K562 (cell line): Measurements from ENCODE around the gene TYRP1. TPM values are rescaled to one million over a fixed set of nuclear protein-coding genes. Genes with fewer than 3 reads are reported as not detected.

Experiments
- ATAC-seq: fragments of 200-7000 bp; cut with Tn5 transposase; 3 replicates; pipeline ENCODE4 v1.9.1; 2020; ENCODE audit warnings: moderate library complexity
- Bru-seq: library from RNA; stranded (reverse); fragments of 400-500 nt; gene quantifications from one replicate; lab custom pipeline; 2021; lab: Mats Ljungman, UMichigan
- BruChase-seq, 2 experiments: library from RNA; stranded (reverse); fragments of 400-500 nt; gene quantifications; one replicate each; lab custom pipeline; 2021; lab: Mats Ljungman, UMichigan
- BruUV-seq: library from RNA; stranded (reverse); fragments of 400-500 nt; replicated peaks from 2 replicates; lab custom pipeline; 2021; lab: Mats Ljungman, UMichigan
- CTCF ChIA-PET: fragments of 300-600 bp; formaldehyde crosslinking; extraction: SDS; loops from one replicate; lab custom pipeline; 2021; ENCODE audit warnings: low intra/inter-chr PET ratio; lab: Yijun Ruan, JAX
- POLR2A ChIA-PET: fragments of 300-600, 350-650 bp; sonication (Branson Sonifier 250); formaldehyde crosslinking; extraction: SDS; loops from one replicate; lab custom pipeline; 2021; ENCODE audit warnings: antibody characterized with exemption, inconsistent platforms; lab: Yijun Ruan, JAX
- DNase-seq, 4 experiments: peaks; one replicate each; pipeline versions ENCODE4 v3.0.0 to v3.0.0-alpha.2; 2011 to 2018; ENCODE audit warnings: low spot score in 3 of 4, mixed read lengths in 3 of 4; ENCODE audit errors: extremely low read depth in 1 of 4
- FAIRE-seq: peaks from 2 replicates; lab custom pipeline; 2011; peaks lifted over from hg19 to GRCh38; lab: Jason Lieb, UNC
- H2AFZ ChIP-seq: 2 replicates; pipeline ENCODE4 v1.6.0; 2011; ENCODE audit warnings: low read depth, low read length, control low read depth, inconsistent platforms
- H3K27ac ChIP-seq: fragments of 200-600 bp; 3 replicates; pipeline ENCODE4 v1.8.0; 2011; ENCODE audit warnings: low read depth, mild to moderate bottlenecking, control low read depth, inconsistent platforms, low read length, moderate library complexity, mixed read lengths; ENCODE audit errors: extremely low read depth
- H3K27me3 ChIP-seq, 2 experiments: fragments of 300-600 bp in 1 of 2; 2 replicates in 1 of 2; 3 replicates in 1 of 2; pipeline versions ENCODE4 v1.6.0 to v1.8.0; 2011; ENCODE audit warnings: inconsistent platforms in 2 of 2, low read length in 2 of 2, mild to moderate bottlenecking in 1 of 2, mixed read lengths in 1 of 2, moderate library complexity in 1 of 2; ENCODE audit not compliant: control insufficient read depth in 2 of 2, insufficient read depth in 2 of 2
- H3K36me3 ChIP-seq: fragments of 300-600 bp; 3 replicates; pipeline ENCODE4 v1.8.0; 2011; ENCODE audit warnings: mild to moderate bottlenecking, low read length, inconsistent platforms; ENCODE audit not compliant: control insufficient read depth, insufficient read depth
- H3K4me1 ChIP-seq, 2 experiments: fragments of 200-600 bp in 1 of 2; replicated peaks in 1 of 2; 2 replicates in 1 of 2; 3 replicates in 1 of 2; pipeline versions ENCODE4 v1.5.1 to v1.8.0; 2011; ENCODE audit warnings: inconsistent platforms in 2 of 2, low read length in 2 of 2, mild to moderate bottlenecking in 1 of 2, mixed read lengths in 1 of 2, moderate library complexity in 1 of 2; ENCODE audit not compliant: control insufficient read depth in 2 of 2, insufficient read depth in 2 of 2
- H3K4me2 ChIP-seq: 2 replicates; pipeline ENCODE4 v1.6.1; 2011; ENCODE audit warnings: low read length, control low read depth, inconsistent platforms, mixed read lengths; ENCODE audit not compliant: insufficient read depth
- H3K4me3 ChIP-seq: fragments of 200-600 bp; sonication (generic), shearing (Covaris generic); 2 replicates; pipeline ENCODE4 v1.5.1; 2016; ENCODE audit warnings: control low read depth, inconsistent platforms
- H3K79me2 ChIP-seq: fragments of 200-600 bp; 3 replicates; pipeline ENCODE4 v1.8.0; 2011; ENCODE audit warnings: low read length, inconsistent platforms; ENCODE audit not compliant: control insufficient read depth, insufficient read depth
- H3K9ac ChIP-seq, 2 experiments: 2 replicates each; pipeline versions ENCODE4 v1.6.0 to v1.6.1; 2011; ENCODE audit warnings: low read depth in 2 of 2, low read length in 2 of 2, control low read depth in 1 of 2, inconsistent platforms in 1 of 2, mild to moderate bottlenecking in 1 of 2, mixed read lengths in 1 of 2; ENCODE audit not compliant: insufficient read depth in 1 of 2
- H3K9me1 ChIP-seq: one replicate; pipeline ENCODE4 v1.6.0; 2011; ENCODE audit warnings: inconsistent platforms, mild to moderate bottlenecking, low read length, moderate library complexity; ENCODE audit not compliant: control insufficient read depth, insufficient read depth
- H3K9me3 ChIP-seq: replicated peaks from 2 replicates; pipeline ENCODE4 v1.5.1; 2011; ENCODE audit warnings: low read depth, low read length, inconsistent platforms; ENCODE audit not compliant: control insufficient read depth, insufficient read depth
- H4K20me1 ChIP-seq: replicated peaks from 2 replicates; pipeline ENCODE4 v1.6.1; 2011; ENCODE audit warnings: low read length, inconsistent platforms, mixed read lengths; ENCODE audit not compliant: control insufficient read depth, insufficient read depth
- EWSR1 ChIP-seq: fragments of 450-650 bp; IDR thresholded peaks from 2 replicates; pipeline ENCODE4 v1.6.1; 2018; ENCODE audit warnings: borderline replicate concordance, mild to moderate bottlenecking, low read depth, moderate library complexity; ENCODE audit not compliant: partially characterized antibody
- FOSL1 ChIP-seq: fragments of 200-800 bp; sonication (Bioruptor generic); conservative IDR thresholded peaks from 2 replicates; pipeline ENCODE4 v1.6.1; 2016; ENCODE audit warnings: missing genetic modification characterization, missing compliant biosample characterization
- HIVEP1 ChIP-seq: fragments of 250-450 bp; sonication (Bioruptor Pico); IDR thresholded peaks from 2 replicates; pipeline ENCODE4 v1.4.0; 2020; ENCODE audit warnings: mild to moderate bottlenecking
- NBN ChIP-seq: fragments of 450-650 bp; IDR thresholded peaks from 2 replicates; pipeline ENCODE4 v1.6.1; 2016; ENCODE audit warnings: low read depth, mild to moderate bottlenecking
- NR3C1 ChIP-seq: sonication (generic); formaldehyde crosslinking; IDR thresholded peaks from 2 replicates; pipeline ENCODE4 v1.8.1; 2022; ENCODE audit warnings: missing genetic modification reagents
- RUNX1 ChIP-seq: sonication (generic); IDR thresholded peaks from 2 replicates; pipeline ENCODE4 v1.6.1; 2016; ENCODE audit warnings: antibody characterized with exemption, low read depth
- ZC3H8 ChIP-seq: fragments of 450-650 bp; IDR thresholded peaks from 2 replicates; pipeline ENCODE4 v1.6.1; 2017
- ZZZ3 ChIP-seq: fragments of 450-650 bp; IDR thresholded peaks from 2 replicates; pipeline ENCODE4 v1.6.1; 2016; ENCODE audit warnings: antibody characterized with exemption, mild to moderate bottlenecking, moderate library complexity
- WGBS: fragments of 100-300 bp; shearing (Covaris generic); methylation state at CpG from one replicate; pipeline ENCODE4 v1.1.6; 2016; ENCODE audit warnings: low coverage, mixed read lengths; ENCODE audit not compliant: insufficient coverage; ENCODE audit errors: missing lambda C conversion rate; 5-methylcytosine and 5-hydroxymethylcytosine counted together
- in situ Hi-C: fragments of 300-500 bp; cut with MboI; formaldehyde crosslinking; loops from 4 replicates; pipeline ENCODE4 v1.15.0; 2018; ENCODE audit warnings: inconsistent platforms, mixed read lengths
- intact Hi-C: fragments of 100-400 bp; cut with micrococcal nuclease; formaldehyde crosslinking; loops from 2 replicates; pipeline ENCODE4 v1.14.2; 2022
- long read RNA-seq, 3 experiments: library from polyadenylated mRNA in 2 of 3; library from RNA in 1 of 3; unstranded in 2 of 3; stranded (forward) in 1 of 3; transcript quantifications; one replicate each; pipeline ENCODE4 v2.0.0, GENCODE V29; 2019 to 2022
- polyA minus RNA-seq, 3 experiments: library from RNA; depleted of rRNA, polyadenylated mRNA; stranded (reverse); fragments of >200 nt; gene quantifications; 2 replicates each; pipeline ENCODE4 v1.2.3, GENCODE V29; 2011
- polyA plus RNA-seq, 8 experiments: library from polyadenylated mRNA; depleted of rRNA in 4 of 8; stranded (reverse) in 5 of 8; unstranded in 3 of 8; fragments of >200 nt; fragmentation: Nextera tagmentation in 2 of 8; fragmentation: Illumina TruSeq in 1 of 8; extraction: Ambion mirVana in 2 of 8; extraction: Trizol in 1 of 8; gene quantifications; 2 replicates each; pipeline versions ENCODE4 v1.2.1 to v1.2.3, GENCODE V29; 2011 to 2014; ENCODE audit warnings: inconsistent platforms in 1 of 8, missing spikeins in 1 of 8
- total RNA-seq, 7 experiments: library from RNA; depleted of rRNA in 6 of 7; stranded (reverse); fragments of >200 nt in 6 of 7; fragmentation: Illumina TruSeq in 2 of 7; extraction: Trizol in 2 of 7; gene quantifications; 2 replicates each; pipeline versions ENCODE4 v1.2.1 to v1.2.3, GENCODE V29; 2011 to 2021; ENCODE audit warnings: low replicate concordance in 1 of 7
- TF ChIP-seq, protein P1 (sequence below), 2 experiments: fragments of 450-650 bp; IDR thresholded peaks; 2 replicates each; pipeline ENCODE4 v1.6.1; 2018; ENCODE audit warnings: mild to moderate bottlenecking in 2 of 2, low read depth in 1 of 2; ENCODE audit not compliant: partially characterized antibody in 2 of 2
- TF ChIP-seq, protein P2 (sequence below): sonication (generic); formaldehyde crosslinking; IDR thresholded peaks from 2 replicates; pipeline ENCODE4 v1.5.0; 2020; ENCODE audit warnings: missing genetic modification reagents
- TF ChIP-seq, protein P3 (sequence below): IDR thresholded peaks from 2 replicates; pipeline ENCODE4 v1.6.1; 2012; ENCODE audit warnings: low read depth, low read length, improper control_type of control experiment, borderline replicate concordance

The TYRP1 gene, protein sequence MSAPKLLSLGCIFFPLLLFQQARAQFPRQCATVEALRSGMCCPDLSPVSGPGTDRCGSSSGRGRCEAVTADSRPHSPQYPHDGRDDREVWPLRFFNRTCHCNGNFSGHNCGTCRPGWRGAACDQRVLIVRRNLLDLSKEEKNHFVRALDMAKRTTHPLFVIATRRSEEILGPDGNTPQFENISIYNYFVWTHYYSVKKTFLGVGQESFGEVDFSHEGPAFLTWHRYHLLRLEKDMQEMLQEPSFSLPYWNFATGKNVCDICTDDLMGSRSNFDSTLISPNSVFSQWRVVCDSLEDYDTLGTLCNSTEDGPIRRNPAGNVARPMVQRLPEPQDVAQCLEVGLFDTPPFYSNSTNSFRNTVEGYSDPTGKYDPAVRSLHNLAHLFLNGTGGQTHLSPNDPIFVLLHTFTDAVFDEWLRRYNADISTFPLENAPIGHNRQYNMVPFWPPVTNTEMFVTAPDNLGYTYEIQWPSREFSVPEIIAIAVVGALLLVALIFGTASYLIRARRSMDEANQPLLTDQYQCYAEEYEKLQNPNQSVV
- total RNA-seq (2011; cell fraction: chromatin; rRNA removed; ENCODE audit: low replicate concordance), result not detected in 2 replicates
- not detected in 2 replicates for total RNA-seq (2011; cell fraction: nucleolus; rRNA removed)
- not detected in 2 replicates for total RNA-seq (2011; cell fraction: nucleoplasm; rRNA removed)
- not detected in 2 replicates for total RNA-seq (2014; rRNA removed)
- not detected in 2 replicates for total RNA-seq (2014; rRNA removed; fragmentation: Illumina TruSeq; extraction: Trizol)
- not detected in 2 replicates for total RNA-seq (2015; rRNA removed; fragmentation: Illumina TruSeq; extraction: Trizol)
- total RNA-seq (2021), result not detected in 2 replicates
- polyA plus RNA-seq (2011; rRNA removed), result not detected in 2 replicates
- not detected in 2 replicates for polyA plus RNA-seq (2011; cell fraction: cytosol; rRNA removed)
- not detected in 2 replicates for polyA plus RNA-seq (2011; cell fraction: nucleus; rRNA removed)
- not detected in 2 replicates for polyA plus RNA-seq (2012)
- polyA plus RNA-seq (2014; fragmentation: Illumina TruSeq; extraction: Trizol), result not detected in 2 replicates
- not detected for polyA plus RNA-seq (2014; fragmentation: Nextera tagmentation; extraction: Ambion mirVana)
- polyA plus RNA-seq (2014; rRNA removed), result not detected in 2 replicates
- polyA minus RNA-seq (2011; rRNA and poly(A)+ RNA removed), result not detected in 2 replicates
- not detected in 2 replicates for polyA minus RNA-seq (2011; cell fraction: cytosol; rRNA and poly(A)+ RNA removed)
- not detected in 2 replicates for polyA minus RNA-seq (2011; cell fraction: nucleus; rRNA and poly(A)+ RNA removed)
- Bru-seq, nascent RNA, result not detected
- BruChase-seq, experiment 1, labeled RNA remaining after a 2-hour chase, result not detected
- BruChase-seq, experiment 2, labeled RNA remaining after a 6-hour chase, result not detected
- long read RNA-seq, experiment 1, result 0 reads
- long read RNA-seq, experiment 2, result 0 reads
- long read RNA-seq, experiment 3, result 0 reads

DNA sequence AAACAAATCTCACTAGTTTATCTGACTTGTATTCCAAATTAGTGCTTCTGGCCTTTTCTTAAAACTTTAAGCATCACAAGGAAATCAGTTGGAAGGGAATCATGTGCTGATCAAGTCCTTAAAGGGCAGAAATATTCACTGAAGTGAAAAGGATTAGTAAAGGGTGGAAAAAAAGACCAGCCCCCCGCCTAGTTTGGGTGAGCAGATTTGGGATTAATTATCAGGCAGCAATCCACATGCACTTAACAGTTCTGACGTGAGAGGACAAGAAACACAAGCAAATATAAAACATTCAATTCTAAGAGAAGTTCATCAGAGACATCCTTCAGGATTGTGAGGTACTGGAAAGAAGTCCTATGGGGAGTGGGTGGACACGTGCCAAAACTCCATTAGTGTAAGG lies at the start of gene TYRP1:
TSS of gene TYRP1 (plus strand) at position 245 of the 400 bp plus-strand sequence. CDS start 612 bp downstream, outside the sequence.
- in situ Hi-C loops, result no loop called here
- H3K4me1 ChIP-seq, result no peaks in the 10 kb centered on the region
- CTCF ChIA-PET, result no interaction called here
- no peaks in the 10 kb centered on the region for H3K36me3 ChIP-seq
- DNase-seq (no peak), ATAC-seq (no peak), FAIRE-seq (no peak)
- intact Hi-C loops, result no loop called here
- H2AFZ ChIP-seq, result no peak within 1 kb of the TSS
- BruUV-seq, result no TSS peak
- H3K9ac ChIP-seq, result no peak within 1 kb of the TSS
- no peak within 1 kb of the TSS for H3K4me2 ChIP-seq
- H4K20me1 ChIP-seq, result no peaks in the 10 kb centered on the region
- H3K79me2 ChIP-seq, result no peaks in the 10 kb centered on the region
- H3K9me1 ChIP-seq, result no peaks in the 10 kb centered on the region
- no peak within 1 kb of the TSS for H3K4me3 ChIP-seq
- POLR2A ChIA-PET, result no interaction called here
- WGBS, result 0% methylated on average over 3 of the region's 3 CpGs
- H3K9me3 ChIP-seq, result no peaks in the 10 kb centered on the region
- no peaks in the 10 kb centered on the region for H3K27me3 ChIP-seq
- no peak within 1 kb of the TSS for H3K27ac ChIP-seq
- TF ChIP-seq ZZZ3 (no peak), FOSL1 (tag) (no peak), ZC3H8 (no peak), EWSR1 (no peak), NBN (no peak), RUNX1 (no peak), NR3C1 (CRISPR knock-in tag) (no peak), HIVEP1 (CRISPR knock-in tag) (no peak)
- TF ChIP-seq, protein P1, sequence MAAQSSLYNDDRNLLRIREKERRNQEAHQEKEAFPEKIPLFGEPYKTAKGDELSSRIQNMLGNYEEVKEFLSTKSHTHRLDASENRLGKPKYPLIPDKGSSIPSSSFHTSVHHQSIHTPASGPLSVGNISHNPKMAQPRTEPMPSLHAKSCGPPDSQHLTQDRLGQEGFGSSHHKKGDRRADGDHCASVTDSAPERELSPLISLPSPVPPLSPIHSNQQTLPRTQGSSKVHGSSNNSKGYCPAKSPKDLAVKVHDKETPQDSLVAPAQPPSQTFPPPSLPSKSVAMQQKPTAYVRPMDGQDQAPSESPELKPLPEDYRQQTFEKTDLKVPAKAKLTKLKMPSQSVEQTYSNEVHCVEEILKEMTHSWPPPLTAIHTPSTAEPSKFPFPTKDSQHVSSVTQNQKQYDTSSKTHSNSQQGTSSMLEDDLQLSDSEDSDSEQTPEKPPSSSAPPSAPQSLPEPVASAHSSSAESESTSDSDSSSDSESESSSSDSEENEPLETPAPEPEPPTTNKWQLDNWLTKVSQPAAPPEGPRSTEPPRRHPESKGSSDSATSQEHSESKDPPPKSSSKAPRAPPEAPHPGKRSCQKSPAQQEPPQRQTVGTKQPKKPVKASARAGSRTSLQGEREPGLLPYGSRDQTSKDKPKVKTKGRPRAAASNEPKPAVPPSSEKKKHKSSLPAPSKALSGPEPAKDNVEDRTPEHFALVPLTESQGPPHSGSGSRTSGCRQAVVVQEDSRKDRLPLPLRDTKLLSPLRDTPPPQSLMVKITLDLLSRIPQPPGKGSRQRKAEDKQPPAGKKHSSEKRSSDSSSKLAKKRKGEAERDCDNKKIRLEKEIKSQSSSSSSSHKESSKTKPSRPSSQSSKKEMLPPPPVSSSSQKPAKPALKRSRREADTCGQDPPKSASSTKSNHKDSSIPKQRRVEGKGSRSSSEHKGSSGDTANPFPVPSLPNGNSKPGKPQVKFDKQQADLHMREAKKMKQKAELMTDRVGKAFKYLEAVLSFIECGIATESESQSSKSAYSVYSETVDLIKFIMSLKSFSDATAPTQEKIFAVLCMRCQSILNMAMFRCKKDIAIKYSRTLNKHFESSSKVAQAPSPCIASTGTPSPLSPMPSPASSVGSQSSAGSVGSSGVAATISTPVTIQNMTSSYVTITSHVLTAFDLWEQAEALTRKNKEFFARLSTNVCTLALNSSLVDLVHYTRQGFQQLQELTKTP (IDR thresholded peaks at IDR 0.05; ENCODE audit: low read depth in 1 of 2, partially characterized antibody in 2 of 2), result no peak
- TF ChIP-seq, protein P2, sequence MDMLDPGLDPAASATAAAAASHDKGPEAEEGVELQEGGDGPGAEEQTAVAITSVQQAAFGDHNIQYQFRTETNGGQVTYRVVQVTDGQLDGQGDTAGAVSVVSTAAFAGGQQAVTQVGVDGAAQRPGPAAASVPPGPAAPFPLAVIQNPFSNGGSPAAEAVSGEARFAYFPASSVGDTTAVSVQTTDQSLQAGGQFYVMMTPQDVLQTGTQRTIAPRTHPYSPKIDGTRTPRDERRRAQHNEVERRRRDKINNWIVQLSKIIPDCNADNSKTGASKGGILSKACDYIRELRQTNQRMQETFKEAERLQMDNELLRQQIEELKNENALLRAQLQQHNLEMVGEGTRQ (CRISPR knock-in tag), result no peak
- TF ChIP-seq, protein P3, sequence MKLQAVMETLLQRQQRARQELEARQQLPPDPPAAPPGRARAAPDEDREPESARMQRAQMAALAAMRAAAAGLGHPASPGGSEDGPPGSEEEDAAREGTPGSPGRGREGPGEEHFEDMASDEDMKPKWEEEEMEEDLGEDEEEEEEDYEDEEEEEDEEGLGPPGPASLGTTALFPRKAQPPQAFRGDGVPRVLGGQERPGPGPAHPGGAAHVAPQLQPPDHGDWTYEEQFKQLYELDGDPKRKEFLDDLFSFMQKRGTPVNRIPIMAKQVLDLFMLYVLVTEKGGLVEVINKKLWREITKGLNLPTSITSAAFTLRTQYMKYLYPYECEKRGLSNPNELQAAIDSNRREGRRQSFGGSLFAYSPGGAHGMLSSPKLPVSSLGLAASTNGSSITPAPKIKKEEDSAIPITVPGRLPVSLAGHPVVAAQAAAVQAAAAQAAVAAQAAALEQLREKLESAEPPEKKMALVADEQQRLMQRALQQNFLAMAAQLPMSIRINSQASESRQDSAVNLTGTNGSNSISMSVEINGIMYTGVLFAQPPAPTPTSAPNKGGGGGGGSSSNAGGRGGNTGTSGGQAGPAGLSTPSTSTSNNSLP, result no peak
